ENCODE measurements around the gene BMP6. TPM values are rescaled to one million over a fixed set of nuclear protein-coding genes. Genes with fewer than 3 reads are reported as not detected.

Gene BMP6
- total and polyA plus RNA-seq, 2 of the 4 experiments (the other 2 are of a cell fraction) = 0.18 to 0.19 TPM

- no peak overlapping the region for H4K91ac ChIP-seq (ENCODE audit: insufficient read depth, low read depth, low read length)
- no peak overlapping the region for H3K27ac ChIP-seq (ENCODE audit: insufficient read depth, low read length)
- H2AK5ac ChIP-seq (ENCODE audit: low read depth, low read length) = no peak overlapping the region
- no peak for DNase-seq
- no peak overlapping the region for H2BK20ac ChIP-seq (ENCODE audit: low read depth, low read length)
- H3K4ac ChIP-seq (ENCODE audit: low read depth, low read length) = no peak overlapping the region
- H3K9me1 ChIP-seq (ENCODE audit: insufficient read depth, low read length) = no peaks in the 10 kb centered on the region; the same call in 1 of the 2 replicates
- no peaks in the 10 kb centered on the region for H3K4me1 ChIP-seq (ENCODE audit: control insufficient read depth, insufficient read depth, low read length)
- H3K9ac ChIP-seq (ENCODE audit: low read depth, low read length) = no peak overlapping the region
- no peak overlapping the region for H2BK5ac ChIP-seq (ENCODE audit: low read depth, low read length, poor library complexity, severe bottlenecking)
- dilution Hi-C loops (cut with HindIII; ENCODE audit: low sequenced_read_pairs, unreplicated experiment) = no loop called here
- H3K23ac ChIP-seq (ENCODE audit: low read depth, low read length) = no peak overlapping the region
- BruUV-seq (replicated peaks) = no TSS peak
- H2AFZ ChIP-seq (replicated peaks; ENCODE audit: low read length, poor library complexity) = no peak overlapping the region
- POLR2A ChIA-PET (ENCODE audit: unreplicated experiment) = interaction anchor here (0.7 to 0.9 kb wide), 2 partner anchors 9 to 31 kb away, joined by 3 read pairs; no protein-coding TSS in a partner anchor
- no CpG with 5 or more reads among the region's 4 CpGs for WGBS, 2 experiments (ENCODE audit: extremely low coverage in 2 of 2, insufficient read length in 1 of 2)
- no peak overlapping the region for H2BK120ac ChIP-seq (ENCODE audit: low read depth, low read length)
- TF ChIP-seq RCOR1 (IDR thresholded peaks at IDR 0.05; ENCODE audit: insufficient replicate concordance, low read length) = no peak
- TF ChIP-seq, protein P1, sequence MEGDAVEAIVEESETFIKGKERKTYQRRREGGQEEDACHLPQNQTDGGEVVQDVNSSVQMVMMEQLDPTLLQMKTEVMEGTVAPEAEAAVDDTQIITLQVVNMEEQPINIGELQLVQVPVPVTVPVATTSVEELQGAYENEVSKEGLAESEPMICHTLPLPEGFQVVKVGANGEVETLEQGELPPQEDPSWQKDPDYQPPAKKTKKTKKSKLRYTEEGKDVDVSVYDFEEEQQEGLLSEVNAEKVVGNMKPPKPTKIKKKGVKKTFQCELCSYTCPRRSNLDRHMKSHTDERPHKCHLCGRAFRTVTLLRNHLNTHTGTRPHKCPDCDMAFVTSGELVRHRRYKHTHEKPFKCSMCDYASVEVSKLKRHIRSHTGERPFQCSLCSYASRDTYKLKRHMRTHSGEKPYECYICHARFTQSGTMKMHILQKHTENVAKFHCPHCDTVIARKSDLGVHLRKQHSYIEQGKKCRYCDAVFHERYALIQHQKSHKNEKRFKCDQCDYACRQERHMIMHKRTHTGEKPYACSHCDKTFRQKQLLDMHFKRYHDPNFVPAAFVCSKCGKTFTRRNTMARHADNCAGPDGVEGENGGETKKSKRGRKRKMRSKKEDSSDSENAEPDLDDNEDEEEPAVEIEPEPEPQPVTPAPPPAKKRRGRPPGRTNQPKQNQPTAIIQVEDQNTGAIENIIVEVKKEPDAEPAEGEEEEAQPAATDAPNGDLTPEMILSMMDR (conservative IDR thresholded peaks at IDR 0.05; ENCODE audit: low read depth, low read length) = no peak
- TF ChIP-seq, protein P2, sequence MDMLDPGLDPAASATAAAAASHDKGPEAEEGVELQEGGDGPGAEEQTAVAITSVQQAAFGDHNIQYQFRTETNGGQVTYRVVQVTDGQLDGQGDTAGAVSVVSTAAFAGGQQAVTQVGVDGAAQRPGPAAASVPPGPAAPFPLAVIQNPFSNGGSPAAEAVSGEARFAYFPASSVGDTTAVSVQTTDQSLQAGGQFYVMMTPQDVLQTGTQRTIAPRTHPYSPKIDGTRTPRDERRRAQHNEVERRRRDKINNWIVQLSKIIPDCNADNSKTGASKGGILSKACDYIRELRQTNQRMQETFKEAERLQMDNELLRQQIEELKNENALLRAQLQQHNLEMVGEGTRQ (IDR thresholded peaks at IDR 0.05; ENCODE audit: low read depth, low read length) = no peak
- no peak for TF ChIP-seq FOS (IDR thresholded peaks at IDR 0.05; ENCODE audit: low read depth, low read length)
- TF ChIP-seq MAZ (IDR thresholded peaks at IDR 0.05; ENCODE audit: borderline replicate concordance, low read depth, low read length) = no peak
- no peak for TF ChIP-seq BHLHE40 (IDR thresholded peaks at IDR 0.05; ENCODE audit: low read depth, low read length)
- no peak for TF ChIP-seq NFE2L2 (IDR thresholded peaks at IDR 0.05; ENCODE audit: low read depth, low read length)
- TF ChIP-seq, protein P3, sequence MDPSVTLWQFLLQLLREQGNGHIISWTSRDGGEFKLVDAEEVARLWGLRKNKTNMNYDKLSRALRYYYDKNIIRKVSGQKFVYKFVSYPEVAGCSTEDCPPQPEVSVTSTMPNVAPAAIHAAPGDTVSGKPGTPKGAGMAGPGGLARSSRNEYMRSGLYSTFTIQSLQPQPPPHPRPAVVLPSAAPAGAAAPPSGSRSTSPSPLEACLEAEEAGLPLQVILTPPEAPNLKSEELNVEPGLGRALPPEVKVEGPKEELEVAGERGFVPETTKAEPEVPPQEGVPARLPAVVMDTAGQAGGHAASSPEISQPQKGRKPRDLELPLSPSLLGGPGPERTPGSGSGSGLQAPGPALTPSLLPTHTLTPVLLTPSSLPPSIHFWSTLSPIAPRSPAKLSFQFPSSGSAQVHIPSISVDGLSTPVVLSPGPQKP (IDR thresholded peaks at IDR 0.05; ENCODE audit: borderline replicate concordance, low read depth, low read length) = no peak
- no peak for TF ChIP-seq SMC3 (IDR thresholded peaks at IDR 0.05; ENCODE audit: low read depth, low read length)
- TF ChIP-seq CHD1 (IDR thresholded peaks at IDR 0.05; ENCODE audit: low read depth, low read length) = no peak
- no peak for TF ChIP-seq RAD21 (IDR thresholded peaks at IDR 0.05; ENCODE audit: low read length)
- TF ChIP-seq POLR2A (IDR thresholded peaks at IDR 0.05; ENCODE audit: low read depth, low read length) = no peak
- TF ChIP-seq MAFK (IDR thresholded peaks at IDR 0.05; ENCODE audit: low read depth, low read length) = no peak
- TF ChIP-seq CEBPB (IDR thresholded peaks at IDR 0.05; ENCODE audit: low read depth, low read length) = no peak
- TF ChIP-seq MXI1 (IDR thresholded peaks at IDR 0.05; ENCODE audit: borderline replicate concordance, low read depth, low read length) = no peak
- TF ChIP-seq RFX5 (IDR thresholded peaks at IDR 0.05; ENCODE audit: low read depth, low read length) = no peak
- H4K8ac ChIP-seq (ENCODE audit: low read depth in 2 of 2, low read length in 2 of 2) = no peak overlapping the region
- no peak overlapping the region for H3K4me2 ChIP-seq (ENCODE audit: low read depth, low read length)
- H3K18ac ChIP-seq (ENCODE audit: low read depth, low read length) = no peak overlapping the region
- H4K20me1 ChIP-seq (ENCODE audit: insufficient read depth, low read length) = no peaks in the 10 kb centered on the region
- no peaks in the 10 kb centered on the region for H3K36me3 ChIP-seq (ENCODE audit: control insufficient read depth, insufficient read depth, low read length)
- no peak overlapping the region for H3K4me3 ChIP-seq (ENCODE audit: insufficient read depth, low read depth, low read length)
- no peak overlapping the region for H3K14ac ChIP-seq (replicated peaks; ENCODE audit: low read depth, low read length)
- in situ Hi-C loops (cut with MboI; ENCODE audit: low sequenced_read_pairs) = no loop called here
- no peaks in the 10 kb centered on the region for H3K9me3 ChIP-seq (ENCODE audit: control insufficient read depth, insufficient read depth, low read length)
- no peak overlapping the region for H2AK9ac ChIP-seq (replicated peaks; ENCODE audit: low read depth, low read length, poor library complexity)
- CTCF ChIA-PET = no interaction called here
- H4K5ac ChIP-seq (ENCODE audit: low read depth, low read length) = no peak overlapping the region
- H3K79me1 ChIP-seq (ENCODE audit: low read depth in 1 of 2, low read length in 2 of 2) = no peaks in the 10 kb centered on the region
- intact Hi-C loops (cut with micrococcal nuclease) = no loop called here
- H3K27me3 ChIP-seq (ENCODE audit: control insufficient read depth, insufficient read depth, low read length) = peaks cover 7% of the 10 kb centered on the region
- H3K56ac ChIP-seq (ENCODE audit: extremely low read depth, insufficient read depth, low read length) = no peak overlapping the region
- no peak for ATAC-seq (ENCODE audit: low read depth)
- no peak overlapping the region for H2BK15ac ChIP-seq (ENCODE audit: low read depth, low read length)
These were observed 44.5 kb upstream of the BMP6 start for GRCh38 chr6:7681449-7681848.
